ENCODE measurements around the gene SKIL. TPM values are rescaled to one million over a fixed set of nuclear protein-coding genes. Genes with fewer than 3 reads are reported as not detected.

The SKIL gene
- total and polyA plus RNA-seq, 3 donors from 2014 or later = 19.1 to 53.6 (median 47.4) TPM

GRCh38 chr3:170437176-170437575 lies 79.7 kb downstream of the SKIL start:
- Histone ChIP-seq H3K36me3 (ENCODE audit: low read depth, missing control alignments) (no peaks in the 10 kb centered on the region), H3K4me3 (no peak overlapping the region), H3K27ac (peak overlapping the region in 1 of 2 donors; percentile 12), H3K27me3 (no peaks in the 10 kb centered on the region), H3K9me3 (no peaks in the 10 kb centered on the region), H3K4me1 (peaks cover 23% of the 10 kb centered on the region)
- DNase-seq = peak; percentile 66
- intact Hi-C loops (cut with DNase I; ENCODE audit: low total_unique reads) = no loop called here
- TF ChIP-seq CTCF (IDR thresholded peaks at IDR 0.05) (no peak), POLR2A (IDR thresholded peaks at IDR 0.05) (no peak)
- 61 to 74% methylated on average over 4 of the region's 4 CpGs for WGBS, 2 donors

GRCh38 chr3:170437696-170438407 lies 80.3 kb downstream of the SKIL start:
- TF ChIP-seq CTCF (IDR thresholded peaks at IDR 0.05) (no peak), POLR2A (IDR thresholded peaks at IDR 0.05) (no peak)
- DNase-seq = no peak
- H3K27me3 ChIP-seq = no peaks in the 10 kb centered on the region
- H3K36me3 ChIP-seq (ENCODE audit: low read depth, missing control alignments) = no peaks in the 10 kb centered on the region
- peaks cover 23% of the 10 kb centered on the region for H3K4me1 ChIP-seq
- intact Hi-C loops (cut with DNase I; ENCODE audit: low total_unique reads) = no loop called here
- H3K27ac ChIP-seq = peak overlapping the region; percentile 12 to 53
- H3K4me3 ChIP-seq = no peak overlapping the region
- WGBS, 2 donors = 74 to 75% methylated on average over 10 of the region's 10 CpGs
- H3K9me3 ChIP-seq = no peaks in the 10 kb centered on the region

DNA sequence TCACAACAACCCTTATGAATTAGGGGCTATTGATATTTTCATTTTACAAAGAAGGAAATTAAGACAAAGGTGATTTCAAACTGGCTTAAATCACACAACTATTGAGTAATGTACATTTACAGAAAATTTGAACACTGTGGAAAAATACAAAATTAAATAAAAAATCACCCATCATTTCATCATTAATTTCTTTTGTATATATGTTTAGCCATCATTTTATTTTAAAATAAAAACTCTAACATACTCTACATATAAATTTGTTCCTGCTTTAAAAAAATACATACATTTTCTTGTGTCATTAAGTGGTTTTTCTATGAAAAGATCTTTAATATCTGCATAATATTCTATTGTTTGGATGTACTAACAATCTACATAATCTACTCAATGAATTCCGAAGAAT lies 81.3 kb downstream of the SKIL start:
- no peak for TF ChIP-seq CTCF (IDR thresholded peaks at IDR 0.05)
- TF ChIP-seq POLR2A (IDR thresholded peaks at IDR 0.05) = no peak
- no peak for DNase-seq
- H3K4me3 ChIP-seq = no peak overlapping the region
- H3K9me3 ChIP-seq = no peaks in the 10 kb centered on the region
- intact Hi-C loops (cut with DNase I; ENCODE audit: low total_unique reads) = no loop called here
- peak overlapping the region; percentile 12 to 53 for H3K27ac ChIP-seq
- no peaks in the 10 kb centered on the region for H3K27me3 ChIP-seq
- 90 to 91% methylated on average over 1 of the region's 1 CpG for WGBS, 2 donors
- H3K4me1 ChIP-seq = peaks cover 23% of the 10 kb centered on the region
- no peaks in the 10 kb centered on the region for H3K36me3 ChIP-seq (ENCODE audit: low read depth, missing control alignments)

DNA sequence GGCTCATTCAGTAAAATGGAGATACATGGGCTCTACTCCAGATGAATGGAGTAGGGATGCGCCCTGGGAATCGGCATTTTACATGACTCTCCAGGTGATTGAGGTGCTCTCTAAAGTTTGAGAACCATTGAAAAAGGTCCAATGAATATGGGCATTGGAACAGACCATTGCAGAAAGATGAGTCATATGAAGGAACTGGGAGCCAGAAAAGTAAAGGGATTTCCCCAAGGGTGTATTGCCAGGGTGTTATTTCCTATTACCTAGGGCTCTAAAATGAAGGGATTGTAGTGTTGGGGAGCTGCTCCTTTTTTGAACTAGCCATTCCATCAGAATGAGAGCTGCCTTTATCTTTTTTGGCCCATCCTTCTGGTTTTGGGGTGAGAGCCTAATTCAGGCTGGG lies 82.8 kb downstream of the SKIL start:
- TF ChIP-seq CTCF (IDR thresholded peaks at IDR 0.05) (no peak), POLR2A (IDR thresholded peaks at IDR 0.05) (no peak)
- H3K4me1 ChIP-seq = peaks cover 23% of the 10 kb centered on the region
- intact Hi-C loops (cut with DNase I; ENCODE audit: low total_unique reads) = no loop called here
- WGBS, 2 donors = 91 to 98% methylated on average over 2 of the region's 2 CpGs
- no peaks in the 10 kb centered on the region for H3K27me3 ChIP-seq
- DNase-seq = no peak
- H3K4me3 ChIP-seq = no peak overlapping the region
- peak overlapping the region in 1 of 2 donors; percentile 25 for H3K27ac ChIP-seq
- H3K36me3 ChIP-seq (ENCODE audit: low read depth, missing control alignments) = no peaks in the 10 kb centered on the region
- no peaks in the 10 kb centered on the region for H3K9me3 ChIP-seq

- H3K27ac ChIP-seq = peak overlapping the region in 1 of 2 donors; percentile 25
- H3K27me3 ChIP-seq = no peaks in the 10 kb centered on the region
- H3K4me3 ChIP-seq = no peak overlapping the region
- intact Hi-C loops (cut with DNase I; ENCODE audit: low total_unique reads) = no loop called here
- H3K9me3 ChIP-seq = no peaks in the 10 kb centered on the region
- peaks cover 19% of the 10 kb centered on the region for H3K4me1 ChIP-seq
- WGBS, 2 donors = 89 to 97% methylated on average over 4 of the region's 4 CpGs
- H3K36me3 ChIP-seq (ENCODE audit: low read depth, missing control alignments) = no peaks in the 10 kb centered on the region
- TF ChIP-seq POLR2A (IDR thresholded peaks at IDR 0.05) = no peak
- TF ChIP-seq CTCF (IDR thresholded peaks at IDR 0.05) = no peak
- DNase-seq = no peak
Observed at GRCh38 chr3:170441412-170441811, 83.9 kb downstream of the SKIL start.
